A549 (cell line): ENCODE data around the gene RAPH1.

Experiments used
- CHD2 ChIP-seq: fragments of 150-350 bp; IDR thresholded peaks from 2 replicates; pipeline ENCODE4 v1.6.1; 2014; ENCODE audit warnings: low read length; ENCODE audit not compliant: partially characterized antibody
- CTCF ChIP-seq: fragments of >200 bp; sonication (Bioruptor Twin); formaldehyde crosslinking; IDR thresholded peaks from 3 replicates; pipeline ENCODE4 v1.5.1; 2016
- EP300 ChIP-seq, 2 experiments: fragments of >200 bp; sonication (Bioruptor Twin); formaldehyde crosslinking; IDR thresholded peaks; 2 replicates in 1 of 2; 3 replicates in 1 of 2; pipeline ENCODE4 v1.6.1; 2016 to 2017
- MAZ ChIP-seq: fragments of 150-350 bp; IDR thresholded peaks from 2 replicates; pipeline ENCODE4 v1.6.1; 2014; ENCODE audit warnings: antibody characterized with exemption, low read depth, low read length, borderline replicate concordance
- MYC ChIP-seq: IDR thresholded peaks from 2 replicates; pipeline ENCODE4 v1.6.1; 2012; ENCODE audit warnings: mild to moderate bottlenecking, inconsistent platforms, low read length, improper control_type of control experiment, borderline replicate concordance
- POLR2A ChIP-seq: IDR thresholded peaks from 2 replicates; pipeline ENCODE4 v1.6.1; 2012; ENCODE audit warnings: mild to moderate bottlenecking, low read length
- SMC3 ChIP-seq: fragments of >200 bp; sonication (Bioruptor Twin); formaldehyde crosslinking; IDR thresholded peaks from 3 replicates; pipeline ENCODE4 v1.6.1; 2018; ENCODE audit warnings: inconsistent platforms
- USF2 ChIP-seq: fragments of 450-650 bp; IDR thresholded peaks from 2 replicates; pipeline ENCODE4 v1.6.1; 2014; ENCODE audit warnings: antibody characterized with exemption
- ZFP36 ChIP-seq: fragments of 450-650 bp; IDR thresholded peaks from 2 replicates; pipeline ENCODE4 v1.6.1; 2014; ENCODE audit warnings: borderline replicate concordance; ENCODE audit not compliant: partially characterized antibody
- ZNF302 ChIP-seq: fragments of 250-450 bp; sonication (Bioruptor Pico); IDR thresholded peaks from 2 replicates; pipeline ENCODE4 v1.9.0; 2021; ENCODE audit warnings: inconsistent platforms, mild to moderate bottlenecking, moderate library complexity

- TF ChIP-seq MAZ (no peak), MYC (no peak), CHD2 (no peak), CTCF (no peak), ZFP36 (no peak), ZNF302 (CRISPR knock-in tag) (no peak), POLR2A (no peak), EP300 (IDR thresholded peaks at IDR 0.05) (no peak), SMC3 (no peak), USF2 (no peak)
Measured at GRCh38 chr2:203451689-203452088, 83.4 kb downstream of the RAPH1 start.
